ENCODE measurements around the gene LYRM9.
"Not testable (repeated sequence)": the region's sequence is repeated elsewhere in the genome, so short reads cannot be mapped to it uniquely, and the experiment has no call there.

The LYRM9 gene

DNA sequence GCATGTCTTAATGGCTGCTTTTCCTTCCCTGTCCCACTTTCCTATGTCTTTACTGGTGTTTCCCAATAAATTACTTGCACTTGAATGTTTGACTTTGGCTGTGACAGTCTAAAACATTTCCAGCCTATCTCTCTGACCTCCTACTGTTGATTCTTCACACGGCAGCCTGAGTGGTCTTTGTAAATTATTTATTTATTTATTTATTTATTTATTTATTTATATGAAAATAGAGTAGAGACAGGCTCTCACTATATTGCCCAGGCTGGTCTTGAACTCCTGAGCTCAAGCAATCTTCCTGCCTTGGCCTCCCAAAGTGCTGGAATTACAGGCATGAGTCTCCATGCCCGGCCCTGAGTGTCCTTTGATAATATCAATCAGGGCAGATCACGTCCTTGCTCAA is 28.4 kb upstream of the LYRM9 start:
- Histone ChIP-seq H3K9me3 (ENCODE audit: control insufficient read depth in 2 of 2, low read length in 2 of 2) (peaks cover 3 to 5% of the 10 kb centered on the region in 2 donors), H3K27me3 (ENCODE audit: control insufficient read depth in 1 of 2, insufficient read depth in 2 of 2, low read length in 2 of 2) (no peaks in the 10 kb centered on the region), H3K4me3 (ENCODE audit: low read length in 2 of 2) (no peak overlapping the region), H3K36me3 (ENCODE audit: control insufficient read depth in 2 of 2, insufficient read depth in 2 of 2, low read length in 2 of 2) (no peaks in the 10 kb centered on the region), H3K9ac (ENCODE audit: low read length in 2 of 2) (no peak overlapping the region), H3K4me1 (ENCODE audit: control insufficient read depth, insufficient read depth, low read length) (no peaks in the 10 kb centered on the region), H3K27ac (ENCODE audit: low read length) (no peak overlapping the region)

DNA sequence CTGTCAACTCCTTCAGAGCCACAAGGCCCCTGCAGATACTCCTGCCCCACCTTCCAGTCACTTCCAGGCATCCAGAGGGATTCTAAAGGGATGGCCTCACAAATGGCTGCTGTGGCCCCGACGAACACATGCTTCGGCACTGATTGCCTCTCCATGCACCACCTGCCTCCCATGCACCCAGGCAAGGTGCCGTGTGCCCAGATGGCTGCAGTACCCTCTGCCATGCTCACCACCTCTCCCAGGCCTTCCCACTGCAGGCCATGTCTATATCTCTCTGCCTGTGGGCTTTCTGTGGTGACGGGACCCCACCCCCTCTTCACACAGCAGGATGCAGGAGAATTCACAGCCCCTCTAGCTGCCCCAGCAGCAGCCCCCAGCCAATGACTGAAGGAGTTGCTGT is 27.9 kb upstream of the LYRM9 start:
- H3K4me3 ChIP-seq (ENCODE audit: low read length in 2 of 2) = no peak overlapping the region
- no peaks in the 10 kb centered on the region for H3K4me1 ChIP-seq (ENCODE audit: control insufficient read depth, insufficient read depth, low read length)
- H3K27ac ChIP-seq (ENCODE audit: low read length) = no peak overlapping the region
- no peaks in the 10 kb centered on the region for H3K27me3 ChIP-seq (ENCODE audit: control insufficient read depth in 1 of 2, insufficient read depth in 2 of 2, low read length in 2 of 2)
- no peaks in the 10 kb centered on the region for H3K36me3 ChIP-seq (ENCODE audit: control insufficient read depth in 2 of 2, insufficient read depth in 2 of 2, low read length in 2 of 2)
- H3K9me3 ChIP-seq (ENCODE audit: control insufficient read depth in 2 of 2, low read length in 2 of 2) = peaks cover 3 to 5% of the 10 kb centered on the region in 2 donors
- H3K9ac ChIP-seq (ENCODE audit: low read length in 2 of 2) = no peak overlapping the region

DNA sequence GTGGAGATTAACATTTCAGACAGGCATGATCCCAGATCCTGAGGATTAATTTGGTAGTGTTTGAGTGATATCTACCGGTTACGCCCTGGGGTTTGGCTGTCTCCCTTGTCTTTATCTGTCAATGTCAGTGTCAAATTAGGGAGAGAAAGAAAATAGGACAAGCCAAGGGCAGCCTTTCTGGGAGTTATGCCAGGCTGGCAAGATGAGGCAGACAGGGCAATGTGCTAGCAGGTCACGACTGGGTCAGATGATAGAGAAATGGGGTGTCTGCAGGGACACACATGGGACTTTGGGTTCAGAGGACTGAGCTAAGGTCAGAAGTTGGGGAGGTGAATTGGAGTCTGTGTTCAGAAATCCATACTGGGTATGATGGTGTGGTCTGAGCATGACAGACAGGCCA is 27.4 kb upstream of the LYRM9 start:
- no peak overlapping the region for H3K4me3 ChIP-seq (ENCODE audit: low read length in 2 of 2)
- no peaks in the 10 kb centered on the region for H3K27me3 ChIP-seq (ENCODE audit: control insufficient read depth in 1 of 2, insufficient read depth in 2 of 2, low read length in 2 of 2)
- peaks cover 3% of the 10 kb centered on the region in 2 donors for H3K9me3 ChIP-seq (ENCODE audit: control insufficient read depth in 2 of 2, low read length in 2 of 2)
- no peak overlapping the region for H3K27ac ChIP-seq (ENCODE audit: low read length)
- no peaks in the 10 kb centered on the region for H3K4me1 ChIP-seq (ENCODE audit: control insufficient read depth, insufficient read depth, low read length)
- H3K36me3 ChIP-seq (ENCODE audit: control insufficient read depth in 2 of 2, insufficient read depth in 2 of 2, low read length in 2 of 2) = no peaks in the 10 kb centered on the region
- H3K9ac ChIP-seq (ENCODE audit: low read length in 2 of 2) = no peak overlapping the region

DNA sequence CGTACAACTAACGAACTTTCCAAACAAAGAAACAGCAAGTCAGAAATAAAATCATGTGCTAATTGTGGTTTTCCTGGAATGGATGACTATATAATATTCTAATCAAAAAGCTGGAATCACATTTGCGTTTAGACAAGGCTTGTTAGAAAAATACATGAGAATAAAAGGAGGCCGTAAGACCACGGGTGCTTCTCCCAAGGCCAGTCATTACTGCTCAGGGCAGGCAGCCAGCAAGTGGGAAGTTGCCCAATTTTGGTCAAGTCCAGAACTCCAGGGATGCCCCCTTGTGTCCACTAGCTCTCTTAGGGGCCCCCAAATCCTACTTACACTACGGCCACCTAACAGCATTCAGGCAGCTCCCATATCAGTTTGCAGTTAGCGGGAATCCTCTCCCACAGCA is 25.9 kb upstream of the LYRM9 start:
- Histone ChIP-seq H3K9ac (ENCODE audit: low read length in 2 of 2) (no peak overlapping the region), H3K27ac (ENCODE audit: low read length) (no peak overlapping the region), H3K4me1 (ENCODE audit: control insufficient read depth, insufficient read depth, low read length) (no peaks in the 10 kb centered on the region), H3K9me3 (ENCODE audit: control insufficient read depth in 2 of 2, low read length in 2 of 2) (no peaks in the 10 kb centered on the region), H3K36me3 (ENCODE audit: control insufficient read depth in 2 of 2, insufficient read depth in 2 of 2, low read length in 2 of 2) (no peaks in the 10 kb centered on the region), H3K27me3 (ENCODE audit: control insufficient read depth in 1 of 2, insufficient read depth in 2 of 2, low read length in 2 of 2) (peaks cover 0 to 2% of the 10 kb centered on the region in 2 donors), H3K4me3 (ENCODE audit: low read length in 2 of 2) (no peak overlapping the region)

DNA sequence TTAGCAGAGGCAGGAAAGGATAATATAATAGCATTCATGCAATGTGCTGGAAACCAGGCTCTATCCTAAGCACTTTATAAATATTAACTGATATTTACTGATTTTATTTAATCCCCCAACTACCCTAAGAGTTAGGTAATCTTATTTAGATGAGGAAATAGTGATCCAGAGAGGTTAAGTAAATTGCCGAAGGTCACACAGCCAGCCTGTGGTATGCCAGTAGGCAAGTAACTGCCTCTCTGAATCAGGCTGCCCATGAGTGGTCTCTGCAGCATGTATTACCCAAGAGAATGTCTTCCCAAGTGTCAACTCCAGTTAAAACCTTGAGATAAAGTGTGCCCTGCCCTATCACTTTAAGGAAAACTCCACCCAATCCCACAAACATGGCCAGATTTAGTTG is 25.3 kb upstream of the LYRM9 start:
- no peaks in the 10 kb centered on the region for H3K36me3 ChIP-seq (ENCODE audit: control insufficient read depth in 2 of 2, insufficient read depth in 2 of 2, low read length in 2 of 2)
- H3K9ac ChIP-seq (ENCODE audit: low read length in 2 of 2) = no peak overlapping the region
- no peaks in the 10 kb centered on the region for H3K4me1 ChIP-seq (ENCODE audit: control insufficient read depth, insufficient read depth, low read length)
- H3K27ac ChIP-seq (ENCODE audit: low read length) = no peak overlapping the region
- peaks cover 0 to 2% of the 10 kb centered on the region in 2 donors for H3K27me3 ChIP-seq (ENCODE audit: control insufficient read depth in 1 of 2, insufficient read depth in 2 of 2, low read length in 2 of 2)
- no peak overlapping the region for H3K4me3 ChIP-seq (ENCODE audit: low read length in 2 of 2)
- no peaks in the 10 kb centered on the region for H3K9me3 ChIP-seq (ENCODE audit: control insufficient read depth in 2 of 2, low read length in 2 of 2)

DNA sequence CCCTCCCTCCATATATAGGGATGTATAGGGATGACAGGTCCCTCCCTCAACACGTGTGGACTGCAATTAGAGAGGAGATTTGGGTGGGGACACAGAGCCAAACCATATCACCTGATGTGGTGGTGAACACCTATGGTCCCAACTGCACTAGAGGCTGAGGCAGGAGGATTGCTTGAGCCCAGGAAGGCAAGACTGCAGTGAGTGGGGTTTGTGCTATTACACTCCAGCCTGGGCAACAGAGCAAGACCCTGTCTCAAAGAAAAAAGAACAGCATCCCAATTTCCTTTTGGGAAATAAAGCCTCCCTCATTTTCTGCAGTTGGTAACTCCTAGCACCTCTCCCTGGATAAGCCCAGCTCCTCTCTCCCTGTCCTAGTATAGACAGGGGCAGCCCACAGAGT is 23.8 kb upstream of the LYRM9 start:
- no peaks in the 10 kb centered on the region for H3K9me3 ChIP-seq (ENCODE audit: control insufficient read depth in 2 of 2, low read length in 2 of 2)
- H3K36me3 ChIP-seq (ENCODE audit: control insufficient read depth in 2 of 2, insufficient read depth in 2 of 2, low read length in 2 of 2) = no peaks in the 10 kb centered on the region
- no peak overlapping the region for H3K9ac ChIP-seq (ENCODE audit: low read length in 2 of 2)
- H3K27ac ChIP-seq (ENCODE audit: low read length) = no peak overlapping the region
- no peak overlapping the region for H3K4me3 ChIP-seq (ENCODE audit: low read length in 2 of 2)
- peaks cover 0 to 2% of the 10 kb centered on the region in 2 donors for H3K27me3 ChIP-seq (ENCODE audit: control insufficient read depth in 1 of 2, insufficient read depth in 2 of 2, low read length in 2 of 2)
- no peaks in the 10 kb centered on the region for H3K4me1 ChIP-seq (ENCODE audit: control insufficient read depth, insufficient read depth, low read length)

DNA sequence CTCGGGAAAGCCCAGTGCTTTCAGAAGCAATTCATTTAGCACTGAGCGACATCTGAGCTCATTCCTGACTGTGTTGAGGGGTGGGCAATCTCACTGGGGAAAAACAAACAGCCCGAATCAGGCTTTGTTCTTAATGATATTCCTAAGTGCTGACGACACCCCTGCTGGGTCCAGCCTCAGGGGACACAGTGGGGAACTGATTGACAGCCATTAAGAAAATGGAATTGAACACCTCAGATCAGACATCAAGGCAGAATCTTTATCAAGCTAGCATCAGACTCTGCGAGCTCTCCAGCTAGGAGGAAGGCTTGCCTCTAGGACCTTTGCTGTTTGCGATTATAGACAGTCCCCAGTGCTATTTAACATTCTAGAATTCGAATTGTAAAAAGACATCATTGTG is 22.5 kb upstream of the LYRM9 start:
- peaks cover 0 to 2% of the 10 kb centered on the region in 2 donors for H3K27me3 ChIP-seq (ENCODE audit: control insufficient read depth in 1 of 2, insufficient read depth in 2 of 2, low read length in 2 of 2)
- H3K9ac ChIP-seq (ENCODE audit: low read length in 2 of 2) = no peak overlapping the region
- no peaks in the 10 kb centered on the region for H3K4me1 ChIP-seq (ENCODE audit: control insufficient read depth, insufficient read depth, low read length)
- no peaks in the 10 kb centered on the region for H3K36me3 ChIP-seq (ENCODE audit: control insufficient read depth in 2 of 2, insufficient read depth in 2 of 2, low read length in 2 of 2)
- H3K27ac ChIP-seq (ENCODE audit: low read length) = no peak overlapping the region
- H3K9me3 ChIP-seq (ENCODE audit: control insufficient read depth in 2 of 2, low read length in 2 of 2) = no peaks in the 10 kb centered on the region
- no peak overlapping the region for H3K4me3 ChIP-seq (ENCODE audit: low read length in 2 of 2)

DNA sequence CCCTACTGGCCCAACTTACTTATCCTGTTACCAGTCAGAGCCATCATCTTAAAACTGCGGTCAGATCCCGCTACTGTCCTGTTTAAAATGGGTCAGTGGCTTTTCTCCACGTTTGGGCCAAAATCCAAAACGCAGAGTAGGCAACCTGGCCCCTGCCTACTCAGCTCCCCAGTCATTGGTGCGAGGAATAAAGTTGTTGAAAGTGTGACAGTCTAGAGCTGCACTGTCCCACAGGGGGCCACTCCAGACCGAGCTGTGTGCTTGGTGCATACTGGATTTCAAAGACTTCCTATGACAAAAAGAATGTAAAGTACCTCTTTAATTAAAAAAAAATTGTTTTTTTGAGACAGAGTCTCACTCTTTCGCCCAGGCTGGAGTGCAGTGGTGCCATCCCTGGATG is 21.2 kb upstream of the LYRM9 start:
- H3K4me3 ChIP-seq (ENCODE audit: low read length in 2 of 2) = no peak overlapping the region
- peaks cover 0 to 5% of the 10 kb centered on the region in 2 donors for H3K27me3 ChIP-seq (ENCODE audit: control insufficient read depth in 1 of 2, insufficient read depth in 2 of 2, low read length in 2 of 2)
- H3K9me3 ChIP-seq (ENCODE audit: control insufficient read depth in 2 of 2, low read length in 2 of 2) = no peaks in the 10 kb centered on the region
- no peaks in the 10 kb centered on the region for H3K36me3 ChIP-seq (ENCODE audit: control insufficient read depth in 2 of 2, insufficient read depth in 2 of 2, low read length in 2 of 2)
- H3K9ac ChIP-seq (ENCODE audit: low read length in 2 of 2) = no peak overlapping the region
- no peak overlapping the region for H3K27ac ChIP-seq (ENCODE audit: low read length)
- no peaks in the 10 kb centered on the region for H3K4me1 ChIP-seq (ENCODE audit: control insufficient read depth, insufficient read depth, low read length)

DNA sequence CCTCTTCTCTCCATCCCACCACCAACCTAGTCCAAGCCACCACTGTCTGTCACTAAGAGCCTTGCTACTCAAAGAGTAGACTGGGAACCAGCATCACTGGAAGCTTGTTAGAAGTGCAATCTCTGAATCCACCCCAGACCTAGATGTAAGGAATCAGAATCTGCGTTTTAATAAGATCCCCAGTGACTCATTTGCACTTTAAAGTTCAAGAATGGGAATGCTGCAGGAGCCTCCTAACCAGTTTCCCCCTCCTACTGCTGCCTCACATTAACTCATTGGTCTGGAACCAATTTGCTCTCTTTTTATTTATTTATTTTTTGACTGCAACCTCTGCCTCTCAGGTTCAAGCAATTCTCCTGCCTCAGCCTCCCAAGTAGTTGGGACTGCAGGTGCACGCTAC is 19.8 kb upstream of the LYRM9 start:
- no peaks in the 10 kb centered on the region for H3K4me1 ChIP-seq (ENCODE audit: control insufficient read depth, insufficient read depth, low read length)
- H3K27ac ChIP-seq (ENCODE audit: low read length) = no peak overlapping the region
- peaks cover 0 to 5% of the 10 kb centered on the region in 2 donors for H3K27me3 ChIP-seq (ENCODE audit: control insufficient read depth in 1 of 2, insufficient read depth in 2 of 2, low read length in 2 of 2)
- H3K9ac ChIP-seq (ENCODE audit: low read length in 2 of 2) = no peak overlapping the region
- no peak overlapping the region for H3K4me3 ChIP-seq (ENCODE audit: low read length in 2 of 2)
- no peaks in the 10 kb centered on the region for H3K36me3 ChIP-seq (ENCODE audit: control insufficient read depth in 2 of 2, insufficient read depth in 2 of 2, low read length in 2 of 2)
- H3K9me3 ChIP-seq (ENCODE audit: control insufficient read depth in 2 of 2, low read length in 2 of 2) = no peaks in the 10 kb centered on the region

DNA sequence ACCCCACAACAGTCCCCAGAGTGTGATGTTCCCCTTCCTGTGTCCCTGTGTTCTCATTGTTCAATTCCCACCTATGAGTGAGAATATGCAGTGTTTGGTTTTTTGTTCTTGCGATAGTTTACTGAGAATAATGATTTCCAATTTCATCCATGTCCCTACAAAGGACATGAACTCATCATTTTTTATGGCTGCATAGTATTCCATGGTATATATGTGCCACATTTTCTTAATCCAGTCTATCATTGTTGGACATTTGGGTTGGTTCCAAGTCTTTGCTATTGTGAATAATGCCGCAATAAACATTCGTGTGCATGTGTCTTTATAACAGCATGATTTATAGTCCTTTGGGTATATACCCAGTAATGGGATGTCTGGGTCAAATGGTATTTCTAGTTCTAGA is 19.1 kb upstream of the LYRM9 start:
- H3K9me3 ChIP-seq (ENCODE audit: control insufficient read depth in 2 of 2, low read length in 2 of 2); H3K9ac ChIP-seq (ENCODE audit: low read length in 2 of 2); H3K36me3 ChIP-seq (ENCODE audit: control insufficient read depth in 2 of 2, insufficient read depth in 2 of 2, low read length in 2 of 2); H3K4me3 ChIP-seq (ENCODE audit: low read length in 2 of 2); H3K27me3 ChIP-seq (ENCODE audit: control insufficient read depth in 1 of 2, insufficient read depth in 2 of 2, low read length in 2 of 2); H3K27ac ChIP-seq (ENCODE audit: low read length); H3K4me1 ChIP-seq (ENCODE audit: control insufficient read depth, insufficient read depth, low read length): not testable (repeated sequence)

DNA sequence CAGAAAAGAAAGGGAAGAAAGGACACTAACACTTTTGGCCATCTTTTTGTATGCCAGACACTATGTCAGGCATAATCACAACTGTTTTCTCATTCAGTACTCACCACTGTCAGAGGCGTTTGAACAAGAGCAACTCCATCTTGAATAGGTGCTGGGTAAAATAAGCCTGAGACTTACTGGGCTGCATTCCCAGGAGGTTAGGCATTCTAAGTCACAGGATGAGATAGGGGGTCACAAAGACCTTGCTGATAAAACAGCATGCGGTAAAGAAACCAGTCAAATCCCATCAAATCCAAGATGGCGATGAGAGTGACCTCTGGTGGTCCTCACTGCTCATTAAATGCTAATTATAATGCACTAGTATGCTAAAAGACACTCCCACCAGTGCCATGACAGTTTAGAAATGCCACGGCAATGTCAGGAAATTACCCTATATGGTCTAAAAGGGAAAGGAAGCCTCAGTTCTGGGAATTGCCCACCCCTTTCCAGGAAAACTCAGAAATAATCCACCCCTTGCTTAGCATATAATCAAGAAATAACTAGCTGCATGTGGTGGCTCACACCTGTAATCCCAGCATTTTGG is 14.9 kb upstream of the LYRM9 start:
- Histone ChIP-seq H3K27me3 (ENCODE audit: control insufficient read depth in 1 of 2, insufficient read depth in 2 of 2, low read length in 2 of 2) (peaks cover 0 to 3% of the 10 kb centered on the region in 2 donors), H3K4me3 (ENCODE audit: low read length in 2 of 2) (no peak overlapping the region)

More for the DNA sequence above, 14.9 kb upstream of the LYRM9 start:
- no peak overlapping the region for H3K9ac ChIP-seq (ENCODE audit: low read length in 2 of 2)
- H3K27ac ChIP-seq (ENCODE audit: low read length) = no peak overlapping the region
- H3K4me1 ChIP-seq (ENCODE audit: control insufficient read depth, insufficient read depth, low read length) = no peaks in the 10 kb centered on the region
- H3K36me3 ChIP-seq (ENCODE audit: control insufficient read depth in 2 of 2, insufficient read depth in 2 of 2, low read length in 2 of 2) = no peaks in the 10 kb centered on the region
- no peaks in the 10 kb centered on the region for H3K9me3 ChIP-seq (ENCODE audit: control insufficient read depth in 2 of 2, low read length in 2 of 2)

All from stomach smooth muscle (tissue), 2 donors.